ENCODE measurements around the gene P2RY11. TPM values are rescaled to one million over a fixed set of nuclear protein-coding genes. Genes with fewer than 3 reads are reported as not detected.

P2RY11 gene
- total RNA-seq, 1 donor from 2014 or later, result 25.9 TPM

DNA sequence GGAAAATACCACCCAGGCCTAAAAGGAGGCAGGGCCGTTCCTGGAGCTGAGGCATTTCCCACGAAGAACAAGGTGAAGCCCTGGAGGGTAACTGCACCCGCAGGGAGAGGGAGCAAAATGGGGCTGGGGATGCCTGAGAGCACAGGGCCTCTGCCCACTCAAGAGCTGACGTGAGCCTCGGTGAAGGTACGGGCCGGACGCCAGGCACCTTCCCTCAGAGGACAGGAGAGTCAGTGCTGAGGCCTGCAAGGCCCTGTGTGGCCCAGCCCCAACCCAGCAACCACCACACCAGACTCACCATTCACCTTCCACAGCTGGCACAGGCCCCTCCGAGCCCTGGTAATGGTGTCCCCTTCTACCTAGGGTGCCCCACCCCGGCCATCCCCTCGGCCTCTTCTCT is 47.0 kb downstream of the P2RY11 start:
- TF ChIP-seq, protein P1, sequence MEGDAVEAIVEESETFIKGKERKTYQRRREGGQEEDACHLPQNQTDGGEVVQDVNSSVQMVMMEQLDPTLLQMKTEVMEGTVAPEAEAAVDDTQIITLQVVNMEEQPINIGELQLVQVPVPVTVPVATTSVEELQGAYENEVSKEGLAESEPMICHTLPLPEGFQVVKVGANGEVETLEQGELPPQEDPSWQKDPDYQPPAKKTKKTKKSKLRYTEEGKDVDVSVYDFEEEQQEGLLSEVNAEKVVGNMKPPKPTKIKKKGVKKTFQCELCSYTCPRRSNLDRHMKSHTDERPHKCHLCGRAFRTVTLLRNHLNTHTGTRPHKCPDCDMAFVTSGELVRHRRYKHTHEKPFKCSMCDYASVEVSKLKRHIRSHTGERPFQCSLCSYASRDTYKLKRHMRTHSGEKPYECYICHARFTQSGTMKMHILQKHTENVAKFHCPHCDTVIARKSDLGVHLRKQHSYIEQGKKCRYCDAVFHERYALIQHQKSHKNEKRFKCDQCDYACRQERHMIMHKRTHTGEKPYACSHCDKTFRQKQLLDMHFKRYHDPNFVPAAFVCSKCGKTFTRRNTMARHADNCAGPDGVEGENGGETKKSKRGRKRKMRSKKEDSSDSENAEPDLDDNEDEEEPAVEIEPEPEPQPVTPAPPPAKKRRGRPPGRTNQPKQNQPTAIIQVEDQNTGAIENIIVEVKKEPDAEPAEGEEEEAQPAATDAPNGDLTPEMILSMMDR (conservative IDR thresholded peaks at IDR 0.05), result no peak
- DNase-seq (ENCODE audit: low read depth, low spot score), result no peak
- H3K4me3 Mint-ChIP-seq, result no peak overlapping the region
- no peaks in the 10 kb centered on the region for H3K27me3 Mint-ChIP-seq (ENCODE audit: low read depth)
- H3K4me1 Mint-ChIP-seq, result no peaks in the 10 kb centered on the region
- no peaks in the 10 kb centered on the region for H3K9me3 Mint-ChIP-seq
- peaks cover 25% of the 10 kb centered on the region for H3K36me3 Mint-ChIP-seq (ENCODE audit: low read depth)
- no peak overlapping the region for H3K27ac Mint-ChIP-seq (ENCODE audit: unreplicated experiment)

DNA sequence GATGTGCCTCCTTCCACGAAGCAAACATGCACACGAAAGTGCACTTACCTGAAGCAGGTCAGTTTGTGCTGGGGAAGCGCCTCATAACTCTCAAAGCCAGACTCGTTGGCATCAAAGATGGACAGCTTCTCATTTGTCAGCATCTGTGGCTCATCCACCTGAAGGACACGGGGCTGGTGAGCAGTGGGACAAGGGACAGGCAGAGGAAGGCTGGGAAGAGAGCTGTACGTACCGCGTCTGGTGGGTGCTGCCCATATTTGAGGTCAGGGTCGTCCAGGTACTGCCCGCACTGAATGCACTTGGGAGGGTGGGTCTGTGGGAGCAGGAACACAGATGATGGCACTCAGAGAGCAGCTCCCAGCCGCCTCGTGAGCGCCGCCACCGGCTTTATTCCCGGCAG is 48.1 kb downstream of the P2RY11 start:
- Mint-ChIP-seq H3K27ac (ENCODE audit: unreplicated experiment) (no peak overlapping the region), H3K27me3 (ENCODE audit: low read depth) (no peaks in the 10 kb centered on the region), H3K4me3 (no peak overlapping the region), H3K4me1 (no peaks in the 10 kb centered on the region), H3K9me3 (no peaks in the 10 kb centered on the region), H3K36me3 (ENCODE audit: low read depth) (peaks cover 23% of the 10 kb centered on the region)
- TF ChIP-seq, protein P1 (conservative IDR thresholded peaks at IDR 0.05), result no peak
- no peak for DNase-seq (ENCODE audit: low read depth, low spot score)

DNA sequence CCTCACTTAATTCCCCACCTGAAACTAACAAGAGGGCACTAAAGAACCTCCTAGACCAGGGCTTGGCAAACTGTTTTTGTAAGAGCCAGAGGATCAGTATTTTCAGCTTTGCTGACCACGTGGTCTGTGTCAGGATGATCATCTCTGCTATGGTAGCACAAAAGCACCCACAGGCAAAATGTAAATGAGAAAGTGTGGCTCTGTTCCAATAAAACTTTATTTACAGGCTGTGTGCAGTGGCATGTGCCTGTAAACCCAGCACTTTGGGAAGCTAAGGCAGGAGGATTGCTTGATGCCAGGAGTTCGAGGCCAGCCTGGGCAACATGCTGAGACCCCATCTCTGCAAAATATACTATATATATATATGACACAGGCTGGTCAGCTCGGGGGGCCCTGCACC is 52.0 kb downstream of the P2RY11 start:
- no peak overlapping the region for H3K27ac Mint-ChIP-seq (ENCODE audit: unreplicated experiment)
- TF ChIP-seq, protein P1 (conservative IDR thresholded peaks at IDR 0.05), result no peak
- H3K9me3 Mint-ChIP-seq, result no peaks in the 10 kb centered on the region
- H3K27me3 Mint-ChIP-seq (ENCODE audit: low read depth), result no peaks in the 10 kb centered on the region
- DNase-seq (ENCODE audit: low read depth, low spot score), result no peak
- H3K36me3 Mint-ChIP-seq (ENCODE audit: low read depth), result peaks cover 16% of the 10 kb centered on the region
- no peaks in the 10 kb centered on the region for H3K4me1 Mint-ChIP-seq
- H3K4me3 Mint-ChIP-seq, result no peak overlapping the region

Other genes starting within 250 kb of the P2RY11 start
- 6.8 and 7.3 TPM in 2 replicates for gene OLFM2, start 175.2 kb upstream of the P2RY11 start, total RNA-seq
- gene COL5A3, start 101.2 kb upstream of the P2RY11 start, total RNA-seq, result 0.61 and 0.86 TPM in 2 replicates
- gene RDH8, start 98.2 kb upstream of the P2RY11 start, total RNA-seq, result not detected in 2 replicates
- 0.89 and 0.93 TPM in 2 replicates for gene SHFL, start 25.4 kb upstream of the P2RY11 start, total RNA-seq
- not detected in 2 replicates for gene ANGPTL6, start 9.0 kb upstream of the P2RY11 start, total RNA-seq
- gene PPAN, start 5.3 kb upstream of the P2RY11 start, total RNA-seq, result 77.8 and 84.5 TPM in 2 replicates
- 210 and 224 TPM in 2 replicates for gene EIF3G, start 8.2 kb downstream of the P2RY11 start, total RNA-seq
- 288 and 333 TPM in 2 replicates for gene DNMT1, start 83.3 kb downstream of the P2RY11 start, total RNA-seq
- gene S1PR2, start 119.6 kb downstream of the P2RY11 start, total RNA-seq, result 24.8 and 26.3 TPM in 2 replicates
- 75.4 and 75.6 TPM in 2 replicates for gene MRPL4, start 140.5 kb downstream of the P2RY11 start, total RNA-seq
- gene ICAM1, start 159.4 kb downstream of the P2RY11 start, total RNA-seq, result 0.14 and 0.23 TPM in 2 replicates
- gene ICAM4, start 175.3 kb downstream of the P2RY11 start, total RNA-seq, result not detected in 2 replicates
- not detected in 2 replicates for gene ICAM5, start 178.3 kb downstream of the P2RY11 start, total RNA-seq
- gene ZGLP1, start 198.1 kb downstream of the P2RY11 start, total RNA-seq, result 10.4 and 11.3 TPM in 2 replicates
- gene FDX2, start 204.3 kb downstream of the P2RY11 start, total RNA-seq, result 20.0 and 22.5 TPM in 2 replicates
- 75.9 and 78.2 TPM in 2 replicates for gene RAVER1, start 221.8 kb downstream of the P2RY11 start, total RNA-seq
- 9.7 and 10.0 TPM in 2 replicates for gene ICAM3, start 227.9 kb downstream of the P2RY11 start, total RNA-seq